Loucy (cell line): ENCODE measurements around the gene ACOXL.

Experiments
- H2AFZ ChIP-seq: fragments of 200-600 bp; sonication (generic); 2 replicates; pipeline ENCODE4 v1.6.0; 2016; ENCODE audit warnings: antibody characterized with exemption, mild to moderate bottlenecking, low read length, moderate library complexity
- H3F3A ChIP-seq: fragments of 200-600 bp; 2 replicates; pipeline ENCODE4 v1.6.0; 2016; ENCODE audit warnings: antibody characterized with exemption, low read depth, mild to moderate bottlenecking
- H3K27me3 ChIP-seq: fragments of 200-600 bp; sonication (generic); 2 replicates; pipeline ENCODE4 v1.6.1; 2014; ENCODE audit warnings: low read length, mild to moderate bottlenecking; ENCODE audit not compliant: insufficient read depth, poor library complexity, severe bottlenecking
- H3K36me3 ChIP-seq: fragments of 200-600 bp; sonication (generic); 2 replicates; pipeline ENCODE4 v1.6.1; 2016; ENCODE audit warnings: low read length; ENCODE audit not compliant: insufficient read depth
- H3K4me1 ChIP-seq: fragments of 200-600 bp; sonication (generic); 2 replicates; pipeline ENCODE4 v1.5.1; 2014; ENCODE audit warnings: low read length, mild to moderate bottlenecking; ENCODE audit not compliant: insufficient read depth, poor library complexity, severe bottlenecking
- H3K4me2 ChIP-seq: fragments of 200-600 bp; sonication (generic); 2 replicates; pipeline ENCODE4 v1.6.0; 2014; ENCODE audit warnings: antibody characterized with exemption, low read length, low read depth, mild to moderate bottlenecking; ENCODE audit not compliant: poor library complexity, severe bottlenecking
- H3K4me3 ChIP-seq: fragments of 200-600 bp; sonication (generic); 2 replicates; pipeline ENCODE4 v1.5.1; 2014; ENCODE audit warnings: low read length, mild to moderate bottlenecking, mixed read lengths; ENCODE audit not compliant: poor library complexity, severe bottlenecking
- H3K79me2 ChIP-seq: fragments of 200-600 bp; sonication (generic); 2 replicates; pipeline ENCODE4 v1.6.1; 2014; ENCODE audit warnings: low read length; ENCODE audit not compliant: insufficient read depth
- H3K9ac ChIP-seq: fragments of 200-600 bp; sonication (generic); 2 replicates; pipeline ENCODE4 v1.6.0; 2014; ENCODE audit warnings: mild to moderate bottlenecking, low read depth, low read length, moderate library complexity; ENCODE audit not compliant: poor library complexity, severe bottlenecking
- H3K9me2 ChIP-seq: fragments of 200-600 bp; sonication (generic); replicated peaks from 2 replicates; pipeline ENCODE4 v1.6.1; 2016; ENCODE audit warnings: low read depth, low read length, mixed read lengths
- H3K9me3 ChIP-seq: fragments of 200-600 bp; sonication (generic); 2 replicates; pipeline ENCODE4 v1.6.1; 2014; ENCODE audit warnings: mild to moderate bottlenecking, antibody characterized with exemption, low read length, low read depth; ENCODE audit not compliant: insufficient read depth
- H4K20me1 ChIP-seq: fragments of 200-600 bp; sonication (generic); 2 replicates; pipeline ENCODE4 v1.6.0; 2014; ENCODE audit warnings: antibody characterized with exemption, low read length, mild to moderate bottlenecking; ENCODE audit not compliant: insufficient read depth, poor library complexity, severe bottlenecking
- CTCF ChIP-seq: fragments of 200-600 bp; sonication (generic); conservative IDR thresholded peaks from 2 replicates; pipeline ENCODE4 v1.5.1; 2014; ENCODE audit warnings: mild to moderate bottlenecking, antibody characterized with exemption, low read length
- EZH2phosphoT487 ChIP-seq: fragments of 200-600 bp; IDR thresholded peaks from 2 replicates; pipeline ENCODE4 v1.6.1; 2018; ENCODE audit warnings: antibody characterized with exemption, mild to moderate bottlenecking, moderate library complexity, borderline replicate concordance

ACOXL gene

GRCh38 chr2:110752871-110753270, 20.5 kb downstream of the ACOXL start:
- 0 out of 2 replicates have a peak, but pooled peaks cover 3% of the 10 kb centered on the region for H3F3A ChIP-seq
- H3K36me3 ChIP-seq = no peaks in the 10 kb centered on the region
- no peak overlapping the region for H3K4me2 ChIP-seq
- H3K4me3 ChIP-seq = no peak overlapping the region
- H3K9ac ChIP-seq = no peak overlapping the region
- no peak for TF ChIP-seq EZH2phosphoT487
- TF ChIP-seq CTCF = no peak
- H4K20me1 ChIP-seq = no peaks in the 10 kb centered on the region
- H2AFZ ChIP-seq = no peak overlapping the region
- H3K9me3 ChIP-seq = no peaks in the 10 kb centered on the region; the same call in 1 of the 2 replicates
- no peaks in the 10 kb centered on the region for H3K9me2 ChIP-seq
- H3K4me1 ChIP-seq = peaks cover 14% of the 10 kb centered on the region
- H3K79me2 ChIP-seq = no peaks in the 10 kb centered on the region
- no peaks in the 10 kb centered on the region for H3K27me3 ChIP-seq

GRCh38 chr2:110755491-110756078, 23.2 kb downstream of the ACOXL start:
- no peaks in the 10 kb centered on the region for H4K20me1 ChIP-seq
- H2AFZ ChIP-seq = no peak overlapping the region
- H3K9me3 ChIP-seq = no peaks in the 10 kb centered on the region; the same call in none of the 2 replicates
- H3K4me1 ChIP-seq = peaks cover 3% of the 10 kb centered on the region
- no peaks in the 10 kb centered on the region for H3K9me2 ChIP-seq
- no peak overlapping the region for H3K4me2 ChIP-seq
- TF ChIP-seq EZH2phosphoT487 (no peak), CTCF (peak; percentile 70)
- H3F3A ChIP-seq = no peaks in the 10 kb centered on the region
- no peaks in the 10 kb centered on the region for H3K36me3 ChIP-seq
- no peak overlapping the region for H3K4me3 ChIP-seq
- no peaks in the 10 kb centered on the region for H3K27me3 ChIP-seq
- H3K79me2 ChIP-seq = no peaks in the 10 kb centered on the region
- no peak overlapping the region for H3K9ac ChIP-seq

GRCh38 chr2:110759411-110759810, 27.0 kb downstream of the ACOXL start:
- Histone ChIP-seq H3K4me3 (no peak overlapping the region), H3K9me3 (no peaks in the 10 kb centered on the region; the same call in none of the 2 replicates), H3K27me3 (no peaks in the 10 kb centered on the region), H2AFZ (no peak overlapping the region), H3K4me1 (peaks cover 3% of the 10 kb centered on the region), H3F3A (no peaks in the 10 kb centered on the region), H3K36me3 (no peaks in the 10 kb centered on the region), H3K79me2 (no peaks in the 10 kb centered on the region), H3K9me2 (no peaks in the 10 kb centered on the region), H4K20me1 (no peaks in the 10 kb centered on the region), H3K4me2 (no peak overlapping the region), H3K9ac (no peak overlapping the region)
- TF ChIP-seq CTCF = no peak
- no peak for TF ChIP-seq EZH2phosphoT487
